HEK293 (cell line): ENCODE measurements around the gene CPXM2.

Experiments used
- CTCF ChIA-PET: fragments of 350-600 bp; formaldehyde crosslinking; extraction: SDS; loops from one replicate; lab custom pipeline; 2021; ENCODE audit warnings: antibody characterized with exemption; lab: Yijun Ruan, JAX
- POLR2A ChIA-PET: fragments of 300-600 bp; formaldehyde crosslinking; extraction: SDS; loops from one replicate; lab custom pipeline; 2020; ENCODE audit warnings: antibody characterized with exemption, inconsistent platforms; lab: Yijun Ruan, JAX
- H3K27ac ChIP-seq: fragments of 200-500 bp; sonication (Bioruptor generic); 2 replicates; pipeline ENCODE4 v1.5.1; 2014; ENCODE audit warnings: low read depth, low read length, control low read depth, inconsistent platforms; ENCODE audit errors: extremely low read depth
- H3K36me3 ChIP-seq, 2 experiments: fragments of 200-500 bp in 1 of 2; sonication (Bioruptor generic) in 1 of 2; 1 replicate in 1 of 2; 2 replicates in 1 of 2; pipeline ENCODE4 v1.5.1; 2014 to 2017; ENCODE audit warnings: inconsistent platforms in 2 of 2, low read length in 2 of 2; ENCODE audit not compliant: control insufficient read depth in 2 of 2, insufficient read depth in 1 of 2
- H3K4me1 ChIP-seq: fragments of 200-500 bp; sonication (Bioruptor generic); 2 replicates; pipeline ENCODE4 v1.5.1; 2014; ENCODE audit warnings: mild to moderate bottlenecking, low read length, inconsistent platforms; ENCODE audit not compliant: control insufficient read depth, insufficient read depth
- H3K4me3 ChIP-seq: 2 replicates; pipeline ENCODE4 v1.5.1; 2011; ENCODE audit warnings: low read depth, mild to moderate bottlenecking, control low read depth, low read length, moderate library complexity
- H3K9me3 ChIP-seq: fragments of 200-500 bp; sonication (Bioruptor generic); 2 replicates; pipeline ENCODE4 v1.5.1; 2014; ENCODE audit warnings: low read depth, low read length, inconsistent platforms; ENCODE audit not compliant: control insufficient read depth, insufficient read depth
- GLIS1 ChIP-seq: fragments of 450-650 bp; formaldehyde crosslinking; IDR thresholded peaks from 2 replicates; pipeline ENCODE4 v1.5.1; 2016; ENCODE audit warnings: missing biosample characterization, missing genetic modification characterization
- HOXA7 ChIP-seq: sonication (generic); formaldehyde crosslinking; IDR thresholded peaks from 2 replicates; pipeline ENCODE4 v1.8.1; 2022; ENCODE audit warnings: missing genetic modification reagents, borderline replicate concordance
- ZBTB1 ChIP-seq: fragments of 450-650 bp; formaldehyde crosslinking; IDR thresholded peaks from 2 replicates; pipeline ENCODE4 v1.5.1; 2016; ENCODE audit warnings: missing biosample characterization, missing genetic modification characterization
- ZFP69B ChIP-seq: fragments of 450-650 bp; formaldehyde crosslinking; IDR thresholded peaks from 2 replicates; pipeline ENCODE4 v1.5.1; 2016; ENCODE audit warnings: missing biosample characterization, missing genetic modification characterization
- ZNF302 ChIP-seq: fragments of 450-650 bp; formaldehyde crosslinking; IDR thresholded peaks from 2 replicates; pipeline ENCODE4 v1.5.1; 2016; ENCODE audit warnings: missing biosample characterization, missing genetic modification characterization, low read depth
- ZNF335 ChIP-seq: fragments of 450-650 bp; formaldehyde crosslinking; conservative IDR thresholded peaks from 2 replicates; pipeline ENCODE4 v1.5.1; 2016; ENCODE audit warnings: missing biosample characterization, missing genetic modification characterization
- ZNF404 ChIP-seq: fragments of 450-650 bp; formaldehyde crosslinking; IDR thresholded peaks from 2 replicates; pipeline ENCODE4 v1.5.1; 2017; ENCODE audit warnings: missing biosample characterization, missing genetic modification characterization
- ZNF416 ChIP-seq: fragments of 450-650 bp; formaldehyde crosslinking; IDR thresholded peaks from 2 replicates; pipeline ENCODE4 v1.5.1; 2016; ENCODE audit warnings: missing biosample characterization, missing genetic modification characterization
- ZNF48 ChIP-seq: fragments of 450-650 bp; formaldehyde crosslinking; IDR thresholded peaks from 2 replicates; pipeline ENCODE4 v1.5.1; 2016; ENCODE audit warnings: missing biosample characterization, missing genetic modification characterization
- ZNF544 ChIP-seq: fragments of 450-650 bp; formaldehyde crosslinking; IDR thresholded peaks from 2 replicates; pipeline ENCODE4 v1.5.0; 2017; ENCODE audit warnings: missing biosample characterization, missing genetic modification characterization
- ZNF561 ChIP-seq: fragments of 450-650 bp; IDR thresholded peaks from 2 replicates; pipeline ENCODE4 v1.5.1; 2018; ENCODE audit warnings: missing biosample characterization, missing genetic modification characterization, borderline replicate concordance
- ZNF660 ChIP-seq: fragments of 450-650 bp; IDR thresholded peaks from 2 replicates; pipeline ENCODE4 v1.5.1; 2018; ENCODE audit warnings: missing biosample characterization, mild to moderate bottlenecking, missing genetic modification characterization
- ZNF776 ChIP-seq: fragments of 450-650 bp; formaldehyde crosslinking; IDR thresholded peaks from 2 replicates; pipeline ENCODE4 v1.5.0; 2017; ENCODE audit warnings: missing biosample characterization, missing genetic modification characterization, borderline replicate concordance
- ZNF792 ChIP-seq: fragments of 450-650 bp; formaldehyde crosslinking; IDR thresholded peaks from 2 replicates; pipeline ENCODE4 v1.5.1; 2016; ENCODE audit warnings: missing biosample characterization, missing genetic modification characterization
- ZNF830 ChIP-seq: fragments of 450-650 bp; IDR thresholded peaks from 2 replicates; pipeline ENCODE4 v1.5.0; 2018; ENCODE audit warnings: missing biosample characterization, missing genetic modification characterization, low read depth, mild to moderate bottlenecking, moderate library complexity
- TF ChIP-seq, protein P1 (sequence below): fragments of 450-650 bp; formaldehyde crosslinking; IDR thresholded peaks from 2 replicates; pipeline ENCODE4 v1.5.1; 2016; ENCODE audit warnings: missing biosample characterization, missing genetic modification characterization
- TF ChIP-seq, protein P2 (sequence below): fragments of 450-650 bp; formaldehyde crosslinking; conservative IDR thresholded peaks from 2 replicates; pipeline ENCODE4 v1.5.1; 2016; ENCODE audit warnings: low read depth, missing biosample characterization, missing genetic modification characterization
- TF ChIP-seq, protein P3 (sequence below): fragments of 450-650 bp; formaldehyde crosslinking; IDR thresholded peaks from 2 replicates; pipeline ENCODE4 v1.5.1; 2017; ENCODE audit warnings: missing biosample characterization, missing genetic modification characterization
- TF ChIP-seq, protein P4 (sequence below): fragments of 450-650 bp; IDR thresholded peaks from 2 replicates; pipeline ENCODE4 v1.5.1; 2018; ENCODE audit warnings: missing biosample characterization, missing genetic modification characterization

CPXM2 gene

DNA sequence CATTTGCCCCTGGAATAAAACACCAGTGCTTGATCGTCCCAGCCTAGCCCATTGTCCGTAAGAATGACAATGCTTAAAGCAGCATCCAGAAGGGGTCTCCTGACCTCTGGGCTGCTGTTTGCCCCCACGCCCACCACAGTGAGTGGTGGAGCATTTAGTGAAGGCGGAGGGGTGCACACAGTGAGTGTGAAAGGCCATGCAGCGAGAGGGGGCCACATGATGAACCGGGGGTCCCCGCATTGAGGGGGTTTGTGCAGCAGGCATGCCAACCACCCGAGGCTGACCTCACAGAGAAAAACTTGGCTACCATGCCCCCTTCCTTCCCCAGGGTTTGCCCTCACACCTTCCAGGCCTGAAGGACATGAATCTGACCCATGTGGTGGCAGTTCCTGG is 28.4 kb downstream of the CPXM2 start:
- H3K4me1 ChIP-seq = no peaks in the 10 kb centered on the region
- H3K9me3 ChIP-seq = no peaks in the 10 kb centered on the region
- H3K36me3 ChIP-seq = no peaks in the 10 kb centered on the region
- H3K27ac ChIP-seq = no peak overlapping the region
- ChIA-PET CTCF (interaction anchor here (0.6 kb wide), 1 partner anchor 290 kb away, joined by 4 read pairs; no protein-coding TSS in a partner anchor), POLR2A (no interaction called here)
- TF ChIP-seq ZNF48 (tag by site-specific recombination) (no peak), ZNF792 (tag by site-specific recombination) (no peak), ZNF776 (tag by site-specific recombination) (no peak), ZNF544 (no peak), ZNF830 (tag by site-specific recombination) (no peak), ZBTB1 (tag by site-specific recombination) (no peak), ZNF404 (tag by site-specific recombination) (no peak), ZFP69B (no peak)
- TF ChIP-seq, protein P1, sequence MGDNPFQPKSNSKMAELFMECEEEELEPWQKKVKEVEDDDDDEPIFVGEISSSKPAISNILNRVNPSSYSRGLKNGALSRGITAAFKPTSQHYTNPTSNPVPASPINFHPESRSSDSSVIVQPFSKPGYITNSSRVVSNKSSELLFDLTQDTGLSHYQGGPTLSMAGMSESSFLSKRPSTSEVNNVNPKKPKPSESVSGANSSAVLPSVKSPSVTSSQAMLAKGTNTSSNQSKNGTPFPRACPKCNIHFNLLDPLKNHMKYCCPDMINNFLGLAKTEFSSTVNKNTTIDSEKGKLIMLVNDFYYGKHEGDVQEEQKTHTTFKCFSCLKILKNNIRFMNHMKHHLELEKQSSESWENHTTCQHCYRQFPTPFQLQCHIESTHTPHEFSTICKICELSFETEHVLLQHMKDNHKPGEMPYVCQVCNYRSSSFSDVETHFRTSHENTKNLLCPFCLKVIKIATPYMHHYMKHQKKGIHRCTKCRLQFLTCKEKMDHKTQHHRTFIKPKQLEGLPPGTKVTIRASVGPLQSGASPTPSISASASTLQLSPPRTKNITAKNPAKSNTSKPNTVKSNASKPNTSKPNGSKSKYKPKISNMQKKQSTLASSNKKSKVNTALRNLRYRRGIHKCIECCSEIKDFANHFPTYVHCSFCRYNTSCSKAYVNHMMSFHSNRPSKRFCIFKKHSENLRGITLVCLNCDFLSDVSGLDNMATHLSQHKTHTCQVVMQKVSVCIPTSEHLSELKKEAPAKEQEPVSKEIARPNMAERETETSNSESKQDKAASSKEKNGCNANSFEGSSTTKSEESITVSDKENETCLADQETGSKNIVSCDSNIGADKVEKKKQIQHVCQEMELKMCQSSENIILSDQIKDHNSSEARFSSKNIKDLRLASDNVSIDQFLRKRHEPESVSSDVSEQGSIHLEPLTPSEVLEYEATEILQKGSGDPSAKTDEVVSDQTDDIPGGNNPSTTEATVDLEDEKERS (tag by site-specific recombination) = no peak
- TF ChIP-seq, protein P2, sequence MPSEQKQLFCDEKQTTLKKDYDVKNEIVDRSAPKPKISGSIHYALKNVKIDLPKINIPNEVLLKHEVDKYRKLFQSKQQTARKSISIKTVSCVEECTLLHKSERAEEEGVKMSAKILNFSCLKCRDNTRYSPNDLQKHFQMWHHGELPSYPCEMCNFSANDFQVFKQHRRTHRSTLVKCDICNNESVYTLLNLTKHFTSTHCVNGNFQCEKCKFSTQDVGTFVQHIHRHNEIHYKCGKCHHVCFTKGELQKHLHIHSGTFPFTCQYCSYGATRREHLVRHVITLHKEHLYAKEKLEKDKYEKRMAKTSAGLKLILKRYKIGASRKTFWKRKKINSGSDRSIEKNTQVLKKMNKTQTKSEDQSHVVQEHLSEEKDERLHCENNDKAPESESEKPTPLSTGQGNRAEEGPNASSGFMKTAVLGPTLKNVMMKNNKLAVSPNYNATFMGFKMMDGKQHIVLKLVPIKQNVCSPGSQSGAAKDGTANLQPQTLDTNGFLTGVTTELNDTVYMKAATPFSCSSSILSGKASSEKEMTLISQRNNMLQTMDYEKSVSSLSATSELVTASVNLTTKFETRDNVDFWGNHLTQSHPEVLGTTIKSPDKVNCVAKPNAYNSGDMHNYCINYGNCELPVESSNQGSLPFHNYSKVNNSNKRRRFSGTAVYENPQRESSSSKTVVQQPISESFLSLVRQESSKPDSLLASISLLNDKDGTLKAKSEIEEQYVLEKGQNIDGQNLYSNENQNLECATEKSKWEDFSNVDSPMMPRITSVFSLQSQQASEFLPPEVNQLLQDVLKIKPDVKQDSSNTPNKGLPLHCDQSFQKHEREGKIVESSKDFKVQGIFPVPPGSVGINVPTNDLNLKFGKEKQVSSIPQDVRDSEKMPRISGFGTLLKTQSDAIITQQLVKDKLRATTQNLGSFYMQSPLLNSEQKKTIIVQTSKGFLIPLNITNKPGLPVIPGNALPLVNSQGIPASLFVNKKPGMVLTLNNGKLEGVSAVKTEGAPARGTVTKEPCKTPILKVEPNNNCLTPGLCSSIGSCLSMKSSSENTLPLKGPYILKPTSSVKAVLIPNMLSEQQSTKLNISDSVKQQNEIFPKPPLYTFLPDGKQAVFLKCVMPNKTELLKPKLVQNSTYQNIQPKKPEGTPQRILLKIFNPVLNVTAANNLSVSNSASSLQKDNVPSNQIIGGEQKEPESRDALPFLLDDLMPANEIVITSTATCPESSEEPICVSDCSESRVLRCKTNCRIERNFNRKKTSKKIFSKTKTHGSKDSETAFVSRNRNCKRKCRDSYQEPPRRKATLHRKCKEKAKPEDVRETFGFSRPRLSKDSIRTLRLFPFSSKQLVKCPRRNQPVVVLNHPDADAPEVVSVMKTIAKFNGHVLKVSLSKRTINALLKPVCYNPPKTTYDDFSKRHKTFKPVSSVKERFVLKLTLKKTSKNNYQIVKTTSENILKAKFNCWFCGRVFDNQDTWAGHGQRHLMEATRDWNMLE = no peak
- H3K4me3 ChIP-seq = no peak overlapping the region

DNA sequence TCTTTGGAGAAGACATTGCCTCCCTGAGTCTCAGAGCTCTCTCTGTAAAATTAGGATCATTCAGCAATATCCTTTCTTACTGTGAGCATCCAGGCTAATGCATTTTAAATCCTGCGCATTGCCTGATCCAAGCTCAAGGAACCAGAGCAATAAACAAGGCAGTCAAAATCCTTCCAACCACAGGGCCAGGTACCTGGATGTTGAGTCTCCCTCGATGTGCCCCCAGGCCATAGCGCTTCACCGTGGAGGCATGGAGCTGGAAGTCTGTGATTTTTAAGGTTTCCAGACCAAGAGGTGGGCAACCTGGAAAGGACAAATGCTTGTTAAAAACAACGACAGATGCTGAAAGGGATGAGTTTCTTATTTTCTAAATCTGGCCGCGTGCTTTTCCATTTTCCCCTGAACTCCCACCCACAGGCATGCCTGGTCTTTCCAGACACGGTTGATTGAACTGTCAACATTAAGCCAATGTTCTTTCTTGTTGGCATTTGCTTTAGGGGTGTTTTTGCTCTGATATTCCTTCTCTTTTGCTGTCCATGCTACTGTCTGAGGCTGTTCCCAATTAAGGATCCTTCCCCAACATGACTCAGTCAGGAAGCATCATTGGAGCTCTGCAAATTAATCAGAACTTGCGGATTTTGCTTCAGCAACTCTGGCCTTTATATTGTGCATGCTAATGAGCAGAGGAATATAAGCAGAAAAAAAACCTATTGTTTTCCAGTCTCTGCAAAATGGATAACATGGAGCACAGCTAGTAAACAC is 29.0 kb downstream of the CPXM2 start:
- POLR2A ChIA-PET = no interaction called here
- TF ChIP-seq ZNF561 (tag by site-specific recombination) (no peak), ZNF335 (tag by site-specific recombination) (no peak), GLIS1 (tag by site-specific recombination) (no peak), ZNF302 (tag by site-specific recombination) (no peak), ZNF416 (tag by site-specific recombination) (no peak), ZNF660 (tag by site-specific recombination) (no peak), HOXA7 (CRISPR knock-in tag) (no peak)
- TF ChIP-seq, protein P3, sequence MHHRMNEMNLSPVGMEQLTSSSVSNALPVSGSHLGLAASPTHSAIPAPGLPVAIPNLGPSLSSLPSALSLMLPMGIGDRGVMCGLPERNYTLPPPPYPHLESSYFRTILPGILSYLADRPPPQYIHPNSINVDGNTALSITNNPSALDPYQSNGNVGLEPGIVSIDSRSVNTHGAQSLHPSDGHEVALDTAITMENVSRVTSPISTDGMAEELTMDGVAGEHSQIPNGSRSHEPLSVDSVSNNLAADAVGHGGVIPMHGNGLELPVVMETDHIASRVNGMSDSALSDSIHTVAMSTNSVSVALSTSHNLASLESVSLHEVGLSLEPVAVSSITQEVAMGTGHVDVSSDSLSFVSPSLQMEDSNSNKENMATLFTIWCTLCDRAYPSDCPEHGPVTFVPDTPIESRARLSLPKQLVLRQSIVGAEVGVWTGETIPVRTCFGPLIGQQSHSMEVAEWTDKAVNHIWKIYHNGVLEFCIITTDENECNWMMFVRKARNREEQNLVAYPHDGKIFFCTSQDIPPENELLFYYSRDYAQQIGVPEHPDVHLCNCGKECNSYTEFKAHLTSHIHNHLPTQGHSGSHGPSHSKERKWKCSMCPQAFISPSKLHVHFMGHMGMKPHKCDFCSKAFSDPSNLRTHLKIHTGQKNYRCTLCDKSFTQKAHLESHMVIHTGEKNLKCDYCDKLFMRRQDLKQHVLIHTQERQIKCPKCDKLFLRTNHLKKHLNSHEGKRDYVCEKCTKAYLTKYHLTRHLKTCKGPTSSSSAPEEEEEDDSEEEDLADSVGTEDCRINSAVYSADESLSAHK (tag by site-specific recombination) = no peak
- TF ChIP-seq, protein P4, sequence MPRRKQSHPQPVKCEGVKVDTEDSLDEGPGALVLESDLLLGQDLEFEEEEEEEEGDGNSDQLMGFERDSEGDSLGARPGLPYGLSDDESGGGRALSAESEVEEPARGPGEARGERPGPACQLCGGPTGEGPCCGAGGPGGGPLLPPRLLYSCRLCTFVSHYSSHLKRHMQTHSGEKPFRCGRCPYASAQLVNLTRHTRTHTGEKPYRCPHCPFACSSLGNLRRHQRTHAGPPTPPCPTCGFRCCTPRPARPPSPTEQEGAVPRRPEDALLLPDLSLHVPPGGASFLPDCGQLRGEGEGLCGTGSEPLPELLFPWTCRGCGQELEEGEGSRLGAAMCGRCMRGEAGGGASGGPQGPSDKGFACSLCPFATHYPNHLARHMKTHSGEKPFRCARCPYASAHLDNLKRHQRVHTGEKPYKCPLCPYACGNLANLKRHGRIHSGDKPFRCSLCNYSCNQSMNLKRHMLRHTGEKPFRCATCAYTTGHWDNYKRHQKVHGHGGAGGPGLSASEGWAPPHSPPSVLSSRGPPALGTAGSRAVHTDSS (tag by site-specific recombination) = no peak
- H3K4me1 ChIP-seq = no peaks in the 10 kb centered on the region
- CTCF ChIA-PET = interaction anchor here (0.6 kb wide), 1 partner anchor 290 kb away, joined by 4 read pairs; no protein-coding TSS in a partner anchor
- H3K4me3 ChIP-seq = no peak overlapping the region
- no peak overlapping the region for H3K27ac ChIP-seq
- H3K36me3 ChIP-seq = no peaks in the 10 kb centered on the region
- no peaks in the 10 kb centered on the region for H3K9me3 ChIP-seq
